ENCODE data around the gene TRIM72.

GRCh38 chr16:31182391-31182790, 31.5 kb upstream of the TRIM72 start:
- TF ChIP-seq CTCF (conservative IDR thresholded peaks at IDR 0.05; ENCODE audit: low read length) (no peak), EZH2phosphoT487 (IDR thresholded peaks at IDR 0.05; ENCODE audit: borderline replicate concordance) (no peak)
